Activated CD8-positive, alpha-beta memory T cell treated with anti-CD3 and anti-CD28 coated beads for 4 hours (primary cell): ENCODE results near the gene CISH.

Experiments used
- DNase-seq, 2 donors: peaks; one replicate each; pipeline ENCODE4 v3.0.0-alpha.2; 2020; ENCODE audit warnings: low read depth in 2 of 2

Gene CISH

DNA sequence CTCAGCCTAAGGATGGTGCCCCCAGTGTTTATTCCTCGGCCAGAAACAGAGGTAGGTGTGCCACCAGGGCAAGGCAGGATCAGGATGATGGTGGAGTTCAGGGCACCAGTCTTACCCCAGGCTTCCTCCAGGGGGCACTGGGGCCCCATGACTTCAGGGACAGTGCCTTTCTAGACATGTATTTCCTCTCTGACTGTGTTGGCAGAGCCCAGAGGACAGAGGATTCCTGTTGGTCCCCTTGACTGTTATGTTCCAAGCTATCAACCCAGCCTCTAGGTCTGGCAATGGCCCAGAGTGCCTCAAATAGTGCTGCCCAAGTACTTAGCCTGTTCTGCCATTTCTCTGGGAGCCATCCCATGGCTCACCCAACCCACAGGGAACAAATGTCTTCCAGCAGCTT is 39.4 kb downstream of the CISH start:
- peak; percentile 64 to 71 for DNase-seq

DNA sequence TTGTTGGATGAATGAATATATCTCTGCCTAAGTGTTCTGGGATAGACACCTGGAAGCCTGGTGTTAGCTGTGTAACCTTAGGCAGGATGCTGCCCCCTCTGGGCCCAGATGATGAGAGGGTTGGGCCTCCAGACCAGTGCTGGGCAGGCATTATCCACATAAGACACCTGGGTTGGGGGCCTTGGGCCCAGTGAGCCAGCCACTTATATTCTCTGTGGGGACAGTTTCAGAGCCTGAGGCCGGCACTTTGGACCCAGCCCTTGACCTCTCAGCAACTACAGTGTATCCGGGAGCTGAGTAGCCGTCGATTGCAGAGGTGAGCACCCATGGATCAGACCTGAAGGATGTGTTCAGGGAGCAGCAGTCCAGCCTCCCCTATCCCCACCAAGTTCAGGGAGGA is 40.1 kb downstream of the CISH start:
- DNase-seq = no peak

DNA sequence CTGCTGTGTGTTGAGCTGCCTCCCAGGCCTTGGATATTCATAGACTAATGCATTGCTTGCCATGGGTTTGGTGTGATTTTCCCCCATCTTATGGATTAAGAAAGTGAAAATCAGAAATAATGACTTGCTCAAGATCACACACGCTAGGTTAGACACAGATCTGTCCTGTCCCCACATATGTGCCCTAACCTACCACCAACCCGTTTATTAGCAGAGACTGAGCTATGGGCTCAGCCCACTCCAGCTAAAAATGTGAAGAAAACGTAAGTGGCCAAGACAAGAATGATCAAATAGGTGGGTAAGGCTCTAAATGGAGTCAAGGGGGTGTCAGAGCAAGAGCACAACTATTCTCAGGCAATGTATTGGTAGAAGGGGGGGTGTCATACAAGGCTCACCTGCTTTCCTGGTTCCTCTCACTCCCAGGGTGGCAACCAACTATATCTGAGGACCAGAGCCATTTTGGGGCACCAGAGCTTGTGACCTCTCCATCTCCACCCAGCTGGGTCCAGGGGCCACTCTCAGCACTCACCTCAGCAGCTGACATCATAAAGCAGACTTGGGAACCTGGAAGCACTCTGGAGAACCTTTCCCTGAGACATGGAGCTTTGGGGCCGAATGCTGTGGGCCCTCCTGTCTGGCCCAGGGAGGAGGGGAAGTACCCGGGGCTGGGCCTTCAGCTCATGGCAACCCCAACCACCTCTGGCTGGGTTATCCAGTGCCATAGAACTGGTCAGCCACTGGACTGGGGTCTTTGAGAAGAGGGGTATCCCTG is 40.9 kb downstream of the CISH start:
- no peak for DNase-seq

DNA sequence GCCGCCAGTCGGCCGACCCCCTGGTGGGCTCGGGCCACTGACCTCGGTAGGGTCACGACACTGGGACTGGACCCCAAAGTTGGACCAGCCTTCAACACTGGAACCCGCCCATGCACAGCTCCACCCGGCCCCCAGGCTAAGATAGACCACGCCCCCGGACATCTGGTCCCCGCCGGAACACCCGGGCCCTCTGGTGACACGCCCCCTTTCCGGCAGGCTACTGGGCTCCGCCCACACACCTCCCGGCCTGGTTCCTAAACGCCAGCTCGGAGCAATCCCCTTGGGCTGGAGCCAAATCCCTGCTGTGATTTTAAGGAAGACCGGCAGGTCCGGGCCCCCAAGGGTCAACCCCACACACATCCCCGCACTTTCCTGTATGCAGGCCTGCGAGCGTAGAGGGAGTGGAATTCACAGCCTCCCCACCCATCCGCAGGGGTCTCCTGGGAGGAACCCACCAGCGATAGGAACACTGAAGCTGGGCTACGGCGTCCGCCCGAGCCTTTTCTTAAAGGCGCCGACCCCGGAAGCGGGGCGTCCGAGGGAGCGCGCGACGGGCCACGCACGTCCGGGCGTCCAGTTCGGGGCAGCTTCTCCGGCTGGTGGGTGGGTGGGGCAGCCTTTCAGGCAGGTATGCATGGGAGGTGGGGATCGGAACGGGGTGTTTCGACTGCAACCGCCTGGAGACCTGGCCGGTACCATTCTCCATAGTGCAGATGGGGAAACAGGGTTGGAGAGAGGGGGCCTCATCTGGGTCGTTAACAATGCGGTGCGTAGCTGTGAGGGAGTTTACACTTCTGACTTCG is 42.4 kb downstream of the CISH start, which contains the start of gene HEMK1:
HEMK1 (plus strand) TSS at position 576 of the 803 bp plus-strand sequence. CDS start 1,583 bp downstream, outside the sequence.
- peak; percentile 78 to 92 for DNase-seq

DNA sequence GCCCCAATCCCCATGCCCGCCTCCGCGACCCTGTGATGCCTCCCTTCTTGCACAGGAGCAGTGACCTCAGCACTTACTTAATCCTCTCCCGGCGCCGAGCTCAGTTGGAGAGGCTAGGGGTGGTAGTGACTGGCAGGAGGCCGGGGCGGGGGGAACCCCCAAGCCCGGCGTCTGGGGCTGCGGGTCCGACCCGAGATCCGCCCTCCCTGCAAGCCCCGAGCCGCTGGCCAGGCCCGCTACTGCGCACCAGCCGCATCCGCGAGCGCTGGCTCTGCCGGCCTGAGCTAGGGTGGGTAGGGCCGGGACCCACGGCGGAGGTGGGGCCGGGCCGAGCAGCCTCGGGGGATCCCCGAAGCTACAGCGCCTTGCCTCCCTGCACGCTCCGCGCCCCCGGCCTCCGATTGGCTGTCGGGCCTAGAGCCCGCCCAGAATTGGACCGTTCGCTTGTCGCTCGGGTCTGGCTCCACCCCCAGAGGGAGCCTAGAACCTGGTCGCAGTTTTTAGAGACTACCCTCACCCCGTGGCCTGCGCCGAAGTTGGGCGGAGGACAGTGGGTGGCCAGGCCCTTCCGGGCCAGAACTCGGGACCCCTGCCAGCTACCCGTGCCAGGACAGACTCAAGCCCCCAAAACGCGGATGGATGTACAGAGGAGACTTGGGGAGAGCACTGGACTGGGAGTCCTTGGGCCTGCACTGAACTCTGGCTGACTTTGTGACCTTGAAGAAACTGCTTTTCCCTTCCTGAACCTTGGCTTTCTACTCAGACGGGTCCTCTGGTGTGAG is 44.0 kb downstream of the CISH start, which contains the start of gene C3orf18:
C3orf18 (minus strand) TSS at position 362 of the 782 bp plus-strand sequence. CDS start 2,048 bp downstream, outside the sequence.
- DNase-seq = peak; percentile 88 to 89

DNA sequence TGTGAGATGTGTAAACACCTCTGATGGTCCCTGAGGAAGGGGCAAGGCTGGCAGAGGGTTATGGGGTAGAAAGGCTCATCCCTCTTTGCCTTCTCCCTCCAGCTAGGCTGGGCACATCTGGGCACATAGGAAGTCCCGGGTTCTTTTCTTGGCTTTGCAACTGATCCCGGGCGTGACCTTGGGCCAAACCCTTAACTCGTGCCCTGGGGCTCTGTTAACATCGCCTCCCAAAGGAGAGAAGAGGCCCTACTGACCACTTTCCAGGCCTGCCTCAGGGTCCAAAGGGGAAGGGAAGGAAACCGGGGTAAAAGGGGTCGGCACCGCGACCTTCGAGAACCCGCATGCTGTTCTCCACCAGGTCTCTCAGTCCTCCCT is 44.6 kb downstream of the CISH start:
- DNase-seq = no peak

DNA sequence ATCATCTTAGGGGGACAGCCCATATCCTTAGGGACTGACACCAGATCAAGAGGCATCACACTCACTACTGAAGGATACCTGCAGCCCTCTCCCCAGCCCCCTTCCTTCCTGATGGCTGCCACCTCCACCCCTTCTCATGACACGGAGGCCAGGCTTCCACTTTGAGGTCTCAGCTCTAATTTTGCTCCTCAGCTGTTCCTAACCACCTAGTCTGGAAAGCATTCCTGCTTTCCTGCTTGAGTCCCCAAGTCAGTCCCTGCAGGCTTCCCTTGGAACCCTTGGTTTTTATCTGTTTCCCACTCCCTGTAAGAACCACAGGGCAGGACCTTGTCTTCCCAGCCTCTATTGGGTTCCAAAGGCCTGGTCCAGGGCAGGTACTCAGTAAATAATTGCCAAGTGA is 47.3 kb downstream of the CISH start:
- DNase-seq = no peak

DNA sequence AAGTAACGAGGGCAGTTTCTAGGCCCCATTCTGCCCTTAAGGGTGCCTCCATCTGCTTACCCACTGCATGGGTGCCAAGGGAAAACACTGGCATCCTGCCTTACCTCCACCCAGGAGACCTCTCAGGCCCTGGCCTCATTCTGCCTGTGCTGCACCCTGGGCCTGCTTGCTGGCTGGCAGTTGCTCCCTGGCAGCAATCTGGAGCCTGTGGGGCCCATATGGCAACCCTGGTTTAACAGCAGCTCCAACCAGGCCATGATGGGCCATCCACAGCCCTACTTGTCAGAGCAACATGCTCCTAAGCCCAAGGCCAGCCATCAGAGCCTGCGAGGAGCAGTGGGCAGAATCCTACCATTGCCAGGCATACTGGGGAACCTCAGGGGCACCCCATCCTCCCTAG is 47.7 kb downstream of the CISH start:
- DNase-seq = no peak

DNA sequence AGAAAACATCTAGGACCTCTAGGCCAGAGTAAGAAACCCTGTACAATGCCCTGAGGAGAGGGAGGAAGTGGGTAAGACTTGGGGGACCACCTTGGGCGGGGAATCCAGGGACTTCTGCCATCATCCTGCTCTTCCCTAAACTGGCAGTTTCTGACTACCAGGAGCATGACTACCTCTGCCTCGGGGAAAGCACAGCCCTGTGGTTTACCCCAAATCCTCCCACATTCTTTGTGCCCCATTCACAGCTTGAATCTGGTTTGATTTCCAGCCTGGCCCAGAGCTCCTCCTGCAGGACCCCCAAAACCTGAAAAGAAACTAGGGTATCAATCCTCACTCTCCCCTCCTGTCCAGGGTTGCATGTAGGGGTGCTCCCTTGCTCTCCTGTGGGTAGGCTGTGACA is 48.7 kb downstream of the CISH start:
- no peak for DNase-seq

DNA sequence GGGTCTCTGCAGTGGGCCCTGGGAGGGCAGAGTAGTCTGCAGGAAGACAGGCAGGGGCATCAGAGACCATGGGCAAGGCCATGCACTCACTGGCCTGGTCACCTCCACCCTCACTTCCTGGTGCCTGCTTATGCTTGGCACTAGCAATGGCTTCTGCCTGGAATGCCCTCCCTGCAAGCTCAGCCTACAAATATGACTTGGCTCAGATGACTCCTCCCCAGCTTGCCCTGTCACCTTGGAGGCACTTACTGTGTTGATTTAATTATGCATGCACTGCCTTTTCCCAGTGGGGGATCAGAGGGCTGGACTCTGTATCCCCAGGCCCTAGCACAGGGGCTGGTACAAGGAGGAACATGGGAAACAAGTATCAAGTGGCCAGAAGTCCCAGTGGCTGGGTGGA is 51.9 kb downstream of the CISH start:
- DNase-seq = no peak

DNA sequence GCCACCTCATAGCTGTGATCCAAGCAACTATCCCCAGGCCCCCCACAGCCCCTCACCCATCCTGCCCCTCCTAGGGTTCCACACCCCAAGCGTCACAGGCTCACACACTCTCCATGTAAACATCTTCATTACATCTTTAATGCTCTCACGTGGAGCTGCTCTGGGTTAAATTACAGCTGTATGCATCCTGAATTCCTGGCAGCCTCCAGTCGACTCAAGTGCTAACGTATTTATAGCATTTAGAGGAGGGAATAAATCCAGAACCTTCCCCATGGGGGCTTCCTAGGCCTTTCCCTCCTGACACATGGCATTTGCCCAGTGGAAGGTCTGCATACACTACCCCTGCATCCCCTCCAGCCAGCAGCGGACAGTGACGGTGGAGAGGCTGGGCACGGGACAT is 53.7 kb downstream of the CISH start:
- no peak for DNase-seq

DNA sequence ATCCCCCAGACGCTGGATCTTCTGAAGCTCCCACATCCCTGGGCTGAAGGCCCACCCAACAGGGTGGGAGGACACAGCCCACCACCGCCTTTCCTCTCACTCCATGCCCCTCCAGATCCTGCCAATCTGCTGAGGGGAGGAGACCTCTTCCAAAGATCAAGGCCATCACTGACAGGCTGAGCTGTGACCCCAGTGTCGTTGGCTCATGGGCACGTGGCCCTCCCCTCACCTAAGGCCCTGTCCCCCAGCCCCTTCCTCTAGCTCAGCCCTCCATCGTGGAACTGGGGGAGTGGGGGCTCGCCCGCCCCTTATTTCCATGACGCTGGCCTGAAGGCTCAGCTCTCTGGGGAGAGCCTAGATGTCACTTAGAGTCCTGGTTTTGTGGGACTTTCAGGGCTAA is 54.5 kb downstream of the CISH start:
- no peak for DNase-seq
